K562 (cell line): ENCODE measurements around the gene ATG4C. TPM values are rescaled to one million over a fixed set of nuclear protein-coding genes. Genes with fewer than 3 reads are reported as not detected.

Source experiments
- ATAC-seq: fragments of 200-7000 bp; cut with Tn5 transposase; 3 replicates; pipeline ENCODE4 v1.9.1; 2020; ENCODE audit warnings: moderate library complexity
- BruUV-seq: library from RNA; stranded (reverse); fragments of 400-500 nt; replicated peaks from 2 replicates; lab custom pipeline; 2021; lab: Mats Ljungman, UMichigan
- CTCF ChIA-PET: fragments of 300-600 bp; formaldehyde crosslinking; extraction: SDS; loops from one replicate; lab custom pipeline; 2021; ENCODE audit warnings: low intra/inter-chr PET ratio; lab: Yijun Ruan, JAX
- POLR2A ChIA-PET: fragments of 300-600, 350-650 bp; sonication (Branson Sonifier 250); formaldehyde crosslinking; extraction: SDS; loops from one replicate; lab custom pipeline; 2021; ENCODE audit warnings: antibody characterized with exemption, inconsistent platforms; lab: Yijun Ruan, JAX
- DNase-seq, 4 experiments: peaks; one replicate each; pipeline versions ENCODE4 v3.0.0 to v3.0.0-alpha.2; 2011 to 2018; ENCODE audit warnings: low spot score in 3 of 4, mixed read lengths in 3 of 4; ENCODE audit errors: extremely low read depth in 1 of 4
- FAIRE-seq: peaks from 2 replicates; lab custom pipeline; 2011; peaks lifted over from hg19 to GRCh38; lab: Jason Lieb, UNC
- H2AFZ ChIP-seq: 2 replicates; pipeline ENCODE4 v1.6.0; 2011; ENCODE audit warnings: low read depth, low read length, control low read depth, inconsistent platforms
- H3K27ac ChIP-seq: fragments of 200-600 bp; 3 replicates; pipeline ENCODE4 v1.8.0; 2011; ENCODE audit warnings: low read depth, mild to moderate bottlenecking, control low read depth, inconsistent platforms, low read length, moderate library complexity, mixed read lengths; ENCODE audit errors: extremely low read depth
- H3K27me3 ChIP-seq, 2 experiments: fragments of 300-600 bp in 1 of 2; 2 replicates in 1 of 2; 3 replicates in 1 of 2; pipeline versions ENCODE4 v1.6.0 to v1.8.0; 2011; ENCODE audit warnings: inconsistent platforms in 2 of 2, low read length in 2 of 2, mild to moderate bottlenecking in 1 of 2, mixed read lengths in 1 of 2, moderate library complexity in 1 of 2; ENCODE audit not compliant: control insufficient read depth in 2 of 2, insufficient read depth in 2 of 2
- H3K36me3 ChIP-seq: fragments of 300-600 bp; 3 replicates; pipeline ENCODE4 v1.8.0; 2011; ENCODE audit warnings: mild to moderate bottlenecking, low read length, inconsistent platforms; ENCODE audit not compliant: control insufficient read depth, insufficient read depth
- H3K4me1 ChIP-seq, 2 experiments: fragments of 200-600 bp in 1 of 2; replicated peaks in 1 of 2; 2 replicates in 1 of 2; 3 replicates in 1 of 2; pipeline versions ENCODE4 v1.5.1 to v1.8.0; 2011; ENCODE audit warnings: inconsistent platforms in 2 of 2, low read length in 2 of 2, mild to moderate bottlenecking in 1 of 2, mixed read lengths in 1 of 2, moderate library complexity in 1 of 2; ENCODE audit not compliant: control insufficient read depth in 2 of 2, insufficient read depth in 2 of 2
- H3K4me2 ChIP-seq: 2 replicates; pipeline ENCODE4 v1.6.1; 2011; ENCODE audit warnings: low read length, control low read depth, inconsistent platforms, mixed read lengths; ENCODE audit not compliant: insufficient read depth
- H3K4me3 ChIP-seq: fragments of 200-600 bp; sonication (generic), shearing (Covaris generic); 2 replicates; pipeline ENCODE4 v1.5.1; 2016; ENCODE audit warnings: control low read depth, inconsistent platforms
- H3K79me2 ChIP-seq: fragments of 200-600 bp; 3 replicates; pipeline ENCODE4 v1.8.0; 2011; ENCODE audit warnings: low read length, inconsistent platforms; ENCODE audit not compliant: control insufficient read depth, insufficient read depth
- H3K9ac ChIP-seq, 2 experiments: 2 replicates each; pipeline versions ENCODE4 v1.6.0 to v1.6.1; 2011; ENCODE audit warnings: low read depth in 2 of 2, low read length in 2 of 2, control low read depth in 1 of 2, inconsistent platforms in 1 of 2, mild to moderate bottlenecking in 1 of 2, mixed read lengths in 1 of 2; ENCODE audit not compliant: insufficient read depth in 1 of 2
- H3K9me1 ChIP-seq: one replicate; pipeline ENCODE4 v1.6.0; 2011; ENCODE audit warnings: inconsistent platforms, mild to moderate bottlenecking, low read length, moderate library complexity; ENCODE audit not compliant: control insufficient read depth, insufficient read depth
- H3K9me3 ChIP-seq: replicated peaks from 2 replicates; pipeline ENCODE4 v1.5.1; 2011; ENCODE audit warnings: low read depth, low read length, inconsistent platforms; ENCODE audit not compliant: control insufficient read depth, insufficient read depth
- H4K20me1 ChIP-seq: replicated peaks from 2 replicates; pipeline ENCODE4 v1.6.1; 2011; ENCODE audit warnings: low read length, inconsistent platforms, mixed read lengths; ENCODE audit not compliant: control insufficient read depth, insufficient read depth
- CHCHD3 ChIP-seq: fragments of 250-450 bp; sonication (Bioruptor Pico); IDR thresholded peaks from 2 replicates; pipeline ENCODE4 v2.1.2; 2022; ENCODE audit warnings: mild to moderate bottlenecking
- COPS2 ChIP-seq: fragments of 450-650 bp; conservative IDR thresholded peaks from 2 replicates; pipeline ENCODE4 v1.6.1; 2016; ENCODE audit warnings: mild to moderate bottlenecking, moderate library complexity
- DEAF1 ChIP-seq: fragments of 450-650 bp; formaldehyde crosslinking; IDR thresholded peaks from 2 replicates; pipeline ENCODE4 v1.4.0; 2020; ENCODE audit warnings: mild to moderate bottlenecking, moderate library complexity
- E2F1 ChIP-seq: sonication (generic); formaldehyde crosslinking; IDR thresholded peaks from 2 replicates; pipeline ENCODE4 v1.8.1; 2023; ENCODE audit warnings: mild to moderate bottlenecking, missing genetic modification reagents, moderate library complexity
- E2F4 ChIP-seq: sonication (generic); formaldehyde crosslinking; IDR thresholded peaks from 2 replicates; pipeline ENCODE4 v1.8.0; 2022; ENCODE audit warnings: mild to moderate bottlenecking, low read depth, missing genetic modification reagents
- E2F5 ChIP-seq: sonication (generic); formaldehyde crosslinking; IDR thresholded peaks from 2 replicates; pipeline ENCODE4 v1.8.0; 2022; ENCODE audit warnings: mild to moderate bottlenecking, missing genetic modification reagents
- ETS2 ChIP-seq: IDR thresholded peaks from 2 replicates; pipeline ENCODE4 v1.6.1; 2016; ENCODE audit warnings: borderline replicate concordance, missing genetic modification characterization, mild to moderate bottlenecking, moderate library complexity, missing compliant biosample characterization; ENCODE audit not compliant: poor library complexity, severe bottlenecking
- HSF4 ChIP-seq: fragments of 250-450 bp; sonication (Bioruptor Pico); IDR thresholded peaks from 2 replicates; pipeline ENCODE4 v2.1.2; 2022; ENCODE audit warnings: mild to moderate bottlenecking, moderate library complexity, borderline replicate concordance
- ID3 ChIP-seq, 2 experiments: fragments of 250-450 bp in 1 of 2; fragments of 450-650 bp in 1 of 2; sonication (Bioruptor Pico) in 1 of 2; IDR thresholded peaks; 2 replicates each; pipeline versions ENCODE4 v1.6.1 to v1.8.0; 2016 to 2021; ENCODE audit warnings: mild to moderate bottlenecking in 2 of 2, moderate library complexity in 2 of 2, missing compliant biosample characterization in 1 of 2, missing genetic modification characterization in 1 of 2
- RAD21 ChIP-seq, 2 experiments: fragments of 250-450 bp in 1 of 2; fragments of 450-650 bp in 1 of 2; sonication (Bioruptor Pico) in 1 of 2; formaldehyde crosslinking in 1 of 2; IDR thresholded peaks in 1 of 2; conservative IDR thresholded peaks in 1 of 2; 2 replicates each; pipeline versions ENCODE4 v1.4.0 to v1.8.0; 2020 to 2022; ENCODE audit warnings: mild to moderate bottlenecking in 2 of 2, moderate library complexity in 1 of 2
- SMC3 ChIP-seq: conservative IDR thresholded peaks from 2 replicates; pipeline ENCODE4 v1.6.1; 2011; ENCODE audit warnings: low read depth, low read length, improper control_type of control experiment; ENCODE audit not compliant: insufficient read depth
- ZBTB12 ChIP-seq: fragments of 250-450 bp; sonication (Bioruptor Pico); IDR thresholded peaks from 2 replicates; pipeline ENCODE4 v1.4.0; 2020
- WGBS: fragments of 100-300 bp; shearing (Covaris generic); methylation state at CpG from one replicate; pipeline ENCODE4 v1.1.6; 2016; ENCODE audit warnings: low coverage, mixed read lengths; ENCODE audit not compliant: insufficient coverage; ENCODE audit errors: missing lambda C conversion rate; 5-methylcytosine and 5-hydroxymethylcytosine counted together
- in situ Hi-C: fragments of 300-500 bp; cut with MboI; formaldehyde crosslinking; loops from 4 replicates; pipeline ENCODE4 v1.15.0; 2018; ENCODE audit warnings: inconsistent platforms, mixed read lengths
- intact Hi-C: fragments of 100-400 bp; cut with micrococcal nuclease; formaldehyde crosslinking; loops from 2 replicates; pipeline ENCODE4 v1.14.2; 2022
- polyA plus RNA-seq, 8 experiments: library from polyadenylated mRNA; depleted of rRNA in 4 of 8; stranded (reverse) in 5 of 8; unstranded in 3 of 8; fragments of >200 nt; fragmentation: Nextera tagmentation in 2 of 8; fragmentation: Illumina TruSeq in 1 of 8; extraction: Ambion mirVana in 2 of 8; extraction: Trizol in 1 of 8; gene quantifications; 2 replicates each; pipeline versions ENCODE4 v1.2.1 to v1.2.3, GENCODE V29; 2011 to 2014; ENCODE audit warnings: inconsistent platforms in 1 of 8, missing spikeins in 1 of 8
- total RNA-seq, 7 experiments: library from RNA; depleted of rRNA in 6 of 7; stranded (reverse); fragments of >200 nt in 6 of 7; fragmentation: Illumina TruSeq in 2 of 7; extraction: Trizol in 2 of 7; gene quantifications; 2 replicates each; pipeline versions ENCODE4 v1.2.1 to v1.2.3, GENCODE V29; 2011 to 2021; ENCODE audit warnings: low replicate concordance in 1 of 7

ATG4C gene
- total and polyA plus RNA-seq, 9 of the 15 experiments (the other 6 are each of a cell fraction or from before 2014, with no cell fraction given), result 7.6 to 35.8 (median 16.1) TPM

GRCh38 chr1:62841587-62842169 lies 57.7 kb downstream of the ATG4C start:
- Histone ChIP-seq H3K9me3 (no peaks in the 10 kb centered on the region), H3K36me3 (no peaks in the 10 kb centered on the region), H3K4me2 (no peak overlapping the region), H2AFZ (no peak overlapping the region), H3K4me1 (no peaks in the 10 kb centered on the region), H3K79me2 (no peaks in the 10 kb centered on the region), H3K27me3 (no peaks in the 10 kb centered on the region), H3K9me1 (no peaks in the 10 kb centered on the region), H3K27ac (no peak overlapping the region), H3K4me3 (no peak overlapping the region), H3K9ac (no peak overlapping the region), H4K20me1 (no peaks in the 10 kb centered on the region)
- FAIRE-seq, result peak; percentile 86
- CTCF ChIA-PET, result interaction anchor here (0.6 to 1.9 kb wide), 3 partner anchors 599 to 1404 kb away, joined by 3 to 8 read pairs (median 4); no protein-coding TSS in a partner anchor
- POLR2A ChIA-PET, result interaction anchor here (0.6 to 0.7 kb wide), 2 partner anchors 349 to 559 kb away, joined by 3 read pairs; no protein-coding TSS in a partner anchor
- 19% methylated on average over 3 of the region's 3 CpGs for WGBS
- peak; percentile 87 for ATAC-seq
- in situ Hi-C loops (no loop called here), intact Hi-C loops (loop anchor here (2.0 to 5.0 kb wide), 3 partner anchors 66 to 307 kb away; no protein-coding TSS in a partner anchor)
- DNase-seq, result peak; percentile 52 to 71 (median 53)
- no TSS peak for BruUV-seq
- no peak for TF ChIP-seq CHCHD3
- TF ChIP-seq RAD21 (CRISPR knock-in tag; conservative IDR thresholded peaks at IDR 0.05 in 1 of 2, IDR thresholded peaks at IDR 0.05 in 1 of 2), result peak; percentile 50 to 65
- no peak for TF ChIP-seq ETS2 (tag)
- TF ChIP-seq DEAF1 (CRISPR knock-in tag), result peak; percentile 43; the same call in 1 of the 2 replicates
- TF ChIP-seq E2F1 (CRISPR knock-in tag), result no peak
- no peak for TF ChIP-seq ID3 (CRISPR knock-in tag; IDR thresholded peaks at IDR 0.05)
- TF ChIP-seq ID3 (tag; IDR thresholded peaks at IDR 0.05), result no peak
- TF ChIP-seq COPS2, result no peak
- TF ChIP-seq HSF4 (CRISPR knock-in tag), result no peak
- TF ChIP-seq E2F4 (CRISPR knock-in tag), result no peak
- TF ChIP-seq SMC3, result peak; percentile 50; the same call in 1 of the 2 replicates
- TF ChIP-seq E2F5 (CRISPR knock-in tag), result no peak
- no peak for TF ChIP-seq ZBTB12 (CRISPR knock-in tag)
